ENCODE data around the gene MMS22L.
A peak's percentile ranks its signal among the peaks of the same experiment; 100 is the strongest.

Gene MMS22L

DNA sequence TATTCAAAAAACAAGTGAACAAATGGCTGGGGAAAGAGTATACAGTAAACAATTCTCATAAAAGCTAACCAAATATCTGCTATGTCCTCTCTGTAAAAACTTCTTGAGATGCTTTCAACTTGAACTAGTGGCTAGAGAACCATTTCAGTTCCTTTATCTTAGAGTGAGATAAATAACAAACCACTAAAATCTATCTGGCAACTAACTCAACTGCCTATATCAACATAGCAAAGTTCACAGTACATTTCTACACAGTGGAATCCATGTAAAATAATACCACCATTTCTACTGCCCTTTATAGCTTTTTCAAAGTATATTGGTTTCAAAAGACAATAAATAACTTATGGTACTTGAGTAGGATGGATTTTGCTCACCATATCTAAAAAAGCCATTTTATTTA lies 95.1 kb downstream of the MMS22L start:
- no peaks in the 10 kb centered on the region for H3K27me3 ChIP-seq (ENCODE audit: insufficient read depth, low read length, poor library complexity, severe bottlenecking)
- no peak overlapping the region for H3K4me2 ChIP-seq (ENCODE audit: low read depth, low read length, poor library complexity, severe bottlenecking)
- no peaks in the 10 kb centered on the region for H3K9me2 ChIP-seq (replicated peaks; ENCODE audit: low read depth, low read length)
- no peak overlapping the region for H3K4me3 ChIP-seq (ENCODE audit: low read length, poor library complexity, severe bottlenecking)
- H3K79me2 ChIP-seq (ENCODE audit: insufficient read depth, low read length), result no peaks in the 10 kb centered on the region
- H2AFZ ChIP-seq (ENCODE audit: low read length), result no peak overlapping the region
- no peak for TF ChIP-seq CTCF (conservative IDR thresholded peaks at IDR 0.05; ENCODE audit: low read length)
- TF ChIP-seq EZH2phosphoT487 (IDR thresholded peaks at IDR 0.05; ENCODE audit: borderline replicate concordance), result no peak
- H4K20me1 ChIP-seq (ENCODE audit: insufficient read depth, low read length, poor library complexity, severe bottlenecking), result no peaks in the 10 kb centered on the region
- H3K4me1 ChIP-seq (ENCODE audit: insufficient read depth, low read length, poor library complexity, severe bottlenecking), result no peaks in the 10 kb centered on the region
- no peaks in the 10 kb centered on the region for H3F3A ChIP-seq (ENCODE audit: low read depth)
- no peaks in the 10 kb centered on the region for H3K9me3 ChIP-seq (ENCODE audit: insufficient read depth, low read depth, low read length)
- H3K9ac ChIP-seq (ENCODE audit: low read depth, low read length, poor library complexity, severe bottlenecking), result no peak overlapping the region
- peaks cover under 1% of the 10 kb centered on the region; the same call in 1 of the 2 replicates for H3K36me3 ChIP-seq (ENCODE audit: insufficient read depth, low read length)

DNA sequence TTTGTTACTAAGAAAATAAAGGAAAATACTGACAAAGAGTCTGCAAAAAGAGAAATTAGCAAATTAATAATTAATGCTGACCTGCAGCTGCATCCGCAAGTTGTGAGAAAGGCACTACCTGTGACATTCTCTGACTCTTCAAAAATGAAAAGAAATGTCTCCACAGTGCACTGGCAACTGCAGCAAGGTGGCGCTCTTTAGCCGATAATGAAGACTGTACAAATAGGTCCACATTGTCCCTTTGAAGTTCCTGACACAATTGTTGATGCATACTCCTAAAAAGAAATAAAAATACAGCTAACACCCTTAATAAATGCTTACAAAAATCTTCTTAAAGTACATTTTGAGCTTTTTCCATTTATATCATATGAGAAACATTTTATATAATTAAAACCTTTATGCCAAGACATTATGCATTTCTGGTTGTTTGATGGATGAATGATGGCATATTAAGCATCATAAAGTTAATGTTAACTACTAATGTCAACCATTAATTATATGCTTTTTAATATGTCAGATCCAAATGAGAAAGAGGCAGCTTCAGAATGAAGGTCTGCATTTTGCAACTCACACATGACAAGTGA lies 96.5 kb downstream of the MMS22L start:
- Histone ChIP-seq H3K9me2 (replicated peaks; ENCODE audit: low read depth, low read length) (no peaks in the 10 kb centered on the region), H3K4me1 (ENCODE audit: insufficient read depth, low read length, poor library complexity, severe bottlenecking) (no peaks in the 10 kb centered on the region), H3K4me3 (ENCODE audit: low read length, poor library complexity, severe bottlenecking) (no peak overlapping the region), H3F3A (ENCODE audit: low read depth) (0 out of 2 replicates have a peak, but pooled peaks cover 2% of the 10 kb centered on the region), H2AFZ (ENCODE audit: low read length) (no peak overlapping the region), H4K20me1 (ENCODE audit: insufficient read depth, low read length, poor library complexity, severe bottlenecking) (no peaks in the 10 kb centered on the region), H3K36me3 (ENCODE audit: insufficient read depth, low read length) (0 out of 2 replicates have a peak, but pooled peaks cover 4% of the 10 kb centered on the region), H3K4me2 (ENCODE audit: low read depth, low read length, poor library complexity, severe bottlenecking) (no peak overlapping the region), H3K9ac (ENCODE audit: low read depth, low read length, poor library complexity, severe bottlenecking) (no peak overlapping the region), H3K27me3 (ENCODE audit: insufficient read depth, low read length, poor library complexity, severe bottlenecking) (no peaks in the 10 kb centered on the region), H3K79me2 (ENCODE audit: insufficient read depth, low read length) (no peaks in the 10 kb centered on the region), H3K9me3 (ENCODE audit: insufficient read depth, low read depth, low read length) (no peaks in the 10 kb centered on the region)
- TF ChIP-seq CTCF (conservative IDR thresholded peaks at IDR 0.05; ENCODE audit: low read length) (peak; percentile 97), EZH2phosphoT487 (IDR thresholded peaks at IDR 0.05; ENCODE audit: borderline replicate concordance) (no peak)

GRCh38 chr6:97177905-97178304 lies 105.1 kb downstream of the MMS22L start:
- no peaks in the 10 kb centered on the region for H3K79me2 ChIP-seq (ENCODE audit: insufficient read depth, low read length)
- H3K36me3 ChIP-seq (ENCODE audit: insufficient read depth, low read length), result peaks cover 46% of the 10 kb centered on the region; the same call in 1 of the 2 replicates
- no peaks in the 10 kb centered on the region for H4K20me1 ChIP-seq (ENCODE audit: insufficient read depth, low read length, poor library complexity, severe bottlenecking)
- H3K4me1 ChIP-seq (ENCODE audit: insufficient read depth, low read length, poor library complexity, severe bottlenecking), result no peaks in the 10 kb centered on the region
- H3F3A ChIP-seq (ENCODE audit: low read depth), result 0 out of 2 replicates have a peak, but pooled peaks cover 2% of the 10 kb centered on the region
- H3K9ac ChIP-seq (ENCODE audit: low read depth, low read length, poor library complexity, severe bottlenecking), result no peak overlapping the region
- TF ChIP-seq EZH2phosphoT487 (IDR thresholded peaks at IDR 0.05; ENCODE audit: borderline replicate concordance), result no peak
- no peak for TF ChIP-seq CTCF (conservative IDR thresholded peaks at IDR 0.05; ENCODE audit: low read length)
- H3K9me2 ChIP-seq (replicated peaks; ENCODE audit: low read depth, low read length), result no peaks in the 10 kb centered on the region
- no peak overlapping the region for H2AFZ ChIP-seq (ENCODE audit: low read length)
- no peak overlapping the region for H3K4me2 ChIP-seq (ENCODE audit: low read depth, low read length, poor library complexity, severe bottlenecking)
- no peaks in the 10 kb centered on the region for H3K9me3 ChIP-seq (ENCODE audit: insufficient read depth, low read depth, low read length)
- no peaks in the 10 kb centered on the region for H3K27me3 ChIP-seq (ENCODE audit: insufficient read depth, low read length, poor library complexity, severe bottlenecking)
- no peak overlapping the region for H3K4me3 ChIP-seq (ENCODE audit: low read length, poor library complexity, severe bottlenecking)
